GM13976 (cell line): ENCODE measurements around the gene HACD2.
"Not testable (repeated sequence)": the region's sequence is repeated elsewhere in the genome, so short reads cannot be mapped to it uniquely, and the experiment has no call there.

Source experiments
- DNase-seq: peaks from one replicate; pipeline ENCODE4 v3.0.0; 2012; ENCODE audit warnings: low spot score
- in situ Hi-C: fragments of 300-500 bp; cut with MboI; formaldehyde crosslinking; loops from one replicate; pipeline ENCODE4 v1.12.0; 2022; ENCODE audit warnings: low sequenced_read_pairs, mixed read lengths, inconsistent platforms; ENCODE audit not compliant: unreplicated experiment
- TF ChIP-seq, protein P1 (sequence below): IDR thresholded peaks from 2 replicates; pipeline ENCODE4 v1.5.1; 2012; ENCODE audit warnings: borderline replicate concordance, mild to moderate bottlenecking; ENCODE audit not compliant: insufficient read depth; ENCODE audit errors: extremely low read depth, missing control alignments, control extremely low read depth

The HACD2 gene

DNA sequence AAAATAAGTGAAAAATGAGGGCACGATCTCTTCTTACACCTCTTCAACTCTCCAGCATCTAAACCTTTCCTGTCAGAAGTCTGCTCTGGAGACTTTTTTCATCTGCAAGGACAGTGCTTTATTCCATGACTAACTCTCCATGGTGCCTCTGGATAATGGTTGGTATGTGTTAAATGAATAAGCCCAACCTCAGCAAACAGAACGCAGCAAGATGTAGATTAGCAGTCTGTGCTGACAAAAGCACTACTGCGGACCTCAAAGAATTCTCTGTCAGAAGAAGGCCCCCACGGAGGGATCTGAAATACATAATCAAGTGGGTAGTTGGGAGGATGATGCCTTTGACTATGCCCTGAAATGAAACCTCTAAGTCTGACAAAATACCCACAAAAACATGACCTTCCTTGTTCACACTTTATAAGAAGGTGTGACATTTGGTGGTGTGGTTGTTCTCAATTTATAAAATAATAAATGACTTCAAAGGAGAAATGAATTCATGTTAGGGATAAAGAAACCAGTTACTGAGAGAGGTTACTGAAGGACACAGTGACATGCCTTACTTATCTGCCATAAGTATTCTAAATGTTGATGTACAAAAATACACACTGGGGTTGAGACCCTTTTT is 92.8 kb downstream of the HACD2 start:
- TF ChIP-seq, protein P1, sequence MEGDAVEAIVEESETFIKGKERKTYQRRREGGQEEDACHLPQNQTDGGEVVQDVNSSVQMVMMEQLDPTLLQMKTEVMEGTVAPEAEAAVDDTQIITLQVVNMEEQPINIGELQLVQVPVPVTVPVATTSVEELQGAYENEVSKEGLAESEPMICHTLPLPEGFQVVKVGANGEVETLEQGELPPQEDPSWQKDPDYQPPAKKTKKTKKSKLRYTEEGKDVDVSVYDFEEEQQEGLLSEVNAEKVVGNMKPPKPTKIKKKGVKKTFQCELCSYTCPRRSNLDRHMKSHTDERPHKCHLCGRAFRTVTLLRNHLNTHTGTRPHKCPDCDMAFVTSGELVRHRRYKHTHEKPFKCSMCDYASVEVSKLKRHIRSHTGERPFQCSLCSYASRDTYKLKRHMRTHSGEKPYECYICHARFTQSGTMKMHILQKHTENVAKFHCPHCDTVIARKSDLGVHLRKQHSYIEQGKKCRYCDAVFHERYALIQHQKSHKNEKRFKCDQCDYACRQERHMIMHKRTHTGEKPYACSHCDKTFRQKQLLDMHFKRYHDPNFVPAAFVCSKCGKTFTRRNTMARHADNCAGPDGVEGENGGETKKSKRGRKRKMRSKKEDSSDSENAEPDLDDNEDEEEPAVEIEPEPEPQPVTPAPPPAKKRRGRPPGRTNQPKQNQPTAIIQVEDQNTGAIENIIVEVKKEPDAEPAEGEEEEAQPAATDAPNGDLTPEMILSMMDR = no peak
- no peak for DNase-seq
- in situ Hi-C loops = no loop called here

DNA sequence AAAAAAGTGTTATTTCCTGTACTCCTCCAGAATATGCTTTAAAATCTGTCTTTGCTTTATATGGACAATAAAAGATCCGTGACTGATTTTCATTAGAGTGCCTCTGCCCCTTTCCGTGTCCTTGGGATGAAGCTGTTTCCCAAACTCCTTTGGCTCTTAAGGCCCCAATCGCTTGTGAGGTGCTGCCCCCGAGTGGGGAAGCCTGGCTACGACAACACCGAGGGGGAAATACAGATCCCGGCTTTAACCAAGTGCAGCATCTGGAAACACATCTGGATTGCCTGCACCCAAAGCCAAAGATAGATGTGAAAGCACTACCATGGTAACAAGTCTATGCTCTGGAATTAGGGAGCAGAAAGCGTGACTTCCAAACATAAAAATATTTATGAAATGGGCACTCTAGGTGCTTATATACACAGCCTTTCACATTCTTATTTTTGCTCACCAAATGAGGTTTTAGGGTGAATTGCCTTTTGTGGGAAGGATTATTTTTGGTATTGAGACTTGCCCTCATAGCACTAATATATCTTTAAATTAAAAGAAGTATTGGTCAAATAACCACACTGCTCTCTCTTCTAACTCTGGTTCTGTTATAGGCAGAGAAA is 95.4 kb downstream of the HACD2 start:
- in situ Hi-C loops = no loop called here
- peak; percentile 75 for DNase-seq
- TF ChIP-seq, protein P1 = peak; percentile 81

DNA sequence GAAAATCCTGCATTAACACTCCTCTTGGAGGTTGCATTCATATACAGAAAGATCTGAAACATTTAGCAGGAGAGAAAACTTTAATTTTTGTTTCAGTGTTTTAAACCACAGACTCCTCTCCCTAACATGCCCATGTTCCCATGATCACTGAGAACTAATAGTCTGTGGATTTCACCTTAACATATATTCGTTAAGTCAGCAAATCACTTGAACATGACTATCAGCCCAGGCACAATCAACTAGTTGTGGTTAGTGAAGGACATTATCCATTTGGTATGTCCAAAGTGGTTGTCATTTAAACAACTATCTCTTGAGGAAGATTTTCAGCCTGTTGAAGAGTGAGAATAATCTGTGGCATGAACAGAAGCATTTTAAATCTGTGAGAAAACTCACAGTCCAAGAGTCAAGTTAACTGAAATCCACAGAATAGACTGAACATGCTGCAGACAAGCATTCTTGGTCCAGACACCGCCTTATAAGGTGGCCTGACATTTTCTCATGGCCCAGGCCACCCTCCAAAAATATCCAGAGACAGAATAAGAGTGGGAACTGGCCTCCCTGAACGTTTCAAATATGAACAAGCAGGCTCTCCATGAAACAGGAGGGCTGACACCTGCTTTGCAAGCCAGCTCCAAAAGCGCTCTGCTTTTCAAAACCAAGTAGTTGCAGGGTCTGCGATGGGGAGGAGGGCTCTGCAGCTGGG is 96.1 kb downstream of the HACD2 start:
- TF ChIP-seq, protein P1 = no peak
- in situ Hi-C loops = no loop called here
- DNase-seq = no peak

DNA sequence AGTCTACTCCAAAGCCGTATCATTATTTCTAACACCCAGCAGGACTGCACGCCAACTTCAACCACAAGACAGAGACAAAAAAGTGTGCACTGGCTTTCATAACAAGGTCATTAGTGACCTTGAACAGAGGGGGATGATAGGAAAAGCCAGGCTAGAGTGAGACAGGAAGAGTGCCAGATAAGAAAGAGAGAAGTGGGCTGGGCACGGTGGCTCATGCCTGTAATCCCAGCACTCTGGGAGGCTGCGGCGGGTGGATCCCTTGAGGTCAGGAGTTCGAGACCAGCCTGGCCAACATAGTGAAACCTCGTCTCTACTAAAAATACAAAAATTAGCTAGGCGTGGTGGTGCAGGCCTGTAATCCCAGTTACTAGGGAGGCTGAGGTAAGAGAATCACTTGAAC is 97.8 kb downstream of the HACD2 start:
- in situ Hi-C loops, DNase-seq: not testable (repeated sequence)

DNA sequence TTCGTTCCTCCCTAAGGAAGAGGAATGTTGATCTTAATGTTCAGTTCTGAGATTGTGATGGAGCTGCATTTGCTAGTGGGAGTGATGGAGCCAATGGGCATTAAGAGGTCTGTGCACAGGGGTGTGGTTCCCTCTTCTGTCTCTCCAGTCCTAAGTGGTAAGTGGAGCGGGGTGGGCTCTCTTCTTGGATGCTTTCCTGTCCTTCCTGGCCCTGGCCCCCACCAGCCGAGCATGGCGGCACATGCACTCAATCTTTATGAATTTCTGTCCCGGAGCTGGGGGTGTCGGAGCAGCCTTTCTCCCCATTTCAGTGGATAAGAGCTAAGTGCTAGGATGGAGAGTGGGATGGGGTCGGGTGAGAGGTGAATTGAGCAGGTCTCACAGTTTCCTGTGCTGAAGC is 98.4 kb downstream of the HACD2 start:
- no peak for DNase-seq
- in situ Hi-C loops = no loop called here
- TF ChIP-seq, protein P1 = no peak

DNA sequence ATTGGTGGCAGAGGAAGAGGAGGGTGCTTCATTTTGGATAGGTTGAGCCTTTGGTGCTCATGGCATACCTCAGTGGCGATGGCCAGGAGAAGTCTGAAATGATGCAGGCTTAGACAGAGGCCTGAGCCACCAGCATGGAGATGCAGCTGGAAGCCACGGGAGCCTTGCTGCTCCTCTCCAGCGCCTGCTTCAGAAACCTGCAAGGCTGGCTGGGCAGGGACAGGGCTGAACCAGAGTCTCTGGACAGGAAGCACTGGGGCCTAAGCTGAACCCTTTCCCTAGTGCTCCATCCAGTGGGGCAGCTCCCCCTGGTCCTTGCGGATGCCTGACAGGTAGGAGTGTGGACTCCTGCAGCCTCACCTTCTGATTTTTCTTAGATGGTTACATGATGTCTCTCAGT is 99.3 kb downstream of the HACD2 start:
- no peak for DNase-seq
- TF ChIP-seq, protein P1 = no peak
- in situ Hi-C loops = no loop called here

DNA sequence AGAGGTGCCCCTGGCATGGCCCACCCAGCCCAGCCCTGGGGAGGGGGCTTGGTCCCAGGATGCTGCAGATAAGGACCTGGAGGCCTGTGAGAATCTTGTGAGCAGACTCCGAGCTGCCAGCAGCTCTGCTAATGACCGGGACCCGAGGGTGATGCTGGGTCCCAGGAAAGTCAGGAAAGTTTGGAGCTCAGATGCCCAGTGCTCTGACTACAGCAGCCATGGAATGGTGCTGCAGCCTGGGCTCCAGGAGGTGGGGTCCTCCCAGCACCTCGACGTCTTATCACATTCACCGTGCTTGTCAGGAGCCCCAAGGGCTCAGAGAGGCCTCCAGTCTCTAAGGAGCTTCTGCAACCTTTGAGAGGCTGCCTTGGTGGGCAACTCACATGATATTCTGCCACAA is 101.7 kb downstream of the HACD2 start:
- TF ChIP-seq, protein P1 = no peak
- in situ Hi-C loops = no loop called here
- DNase-seq = no peak
